ENCODE results near the gene SLC24A2.

- no peak for TF ChIP-seq CTCF (IDR thresholded peaks at IDR 0.05)
- no peak for TF ChIP-seq EZH2 (IDR thresholded peaks at IDR 0.05; ENCODE audit: borderline replicate concordance, insufficient read depth, low read depth, low read length, poor library complexity, severe bottlenecking)
Measured at GRCh38 chr9:19768798-19769197, 20.0 kb downstream of the SLC24A2 start.

All from B cell (primary cell).